ENCODE measurements around the gene PIGT. TPM values are rescaled to one million over a fixed set of nuclear protein-coding genes. Genes with fewer than 3 reads are reported as not detected.

Gene PIGT
- polyA plus RNA-seq, 2 of the 4 experiments (the other 2 are of a cell fraction), result 60.3 to 66.2 TPM

DNA sequence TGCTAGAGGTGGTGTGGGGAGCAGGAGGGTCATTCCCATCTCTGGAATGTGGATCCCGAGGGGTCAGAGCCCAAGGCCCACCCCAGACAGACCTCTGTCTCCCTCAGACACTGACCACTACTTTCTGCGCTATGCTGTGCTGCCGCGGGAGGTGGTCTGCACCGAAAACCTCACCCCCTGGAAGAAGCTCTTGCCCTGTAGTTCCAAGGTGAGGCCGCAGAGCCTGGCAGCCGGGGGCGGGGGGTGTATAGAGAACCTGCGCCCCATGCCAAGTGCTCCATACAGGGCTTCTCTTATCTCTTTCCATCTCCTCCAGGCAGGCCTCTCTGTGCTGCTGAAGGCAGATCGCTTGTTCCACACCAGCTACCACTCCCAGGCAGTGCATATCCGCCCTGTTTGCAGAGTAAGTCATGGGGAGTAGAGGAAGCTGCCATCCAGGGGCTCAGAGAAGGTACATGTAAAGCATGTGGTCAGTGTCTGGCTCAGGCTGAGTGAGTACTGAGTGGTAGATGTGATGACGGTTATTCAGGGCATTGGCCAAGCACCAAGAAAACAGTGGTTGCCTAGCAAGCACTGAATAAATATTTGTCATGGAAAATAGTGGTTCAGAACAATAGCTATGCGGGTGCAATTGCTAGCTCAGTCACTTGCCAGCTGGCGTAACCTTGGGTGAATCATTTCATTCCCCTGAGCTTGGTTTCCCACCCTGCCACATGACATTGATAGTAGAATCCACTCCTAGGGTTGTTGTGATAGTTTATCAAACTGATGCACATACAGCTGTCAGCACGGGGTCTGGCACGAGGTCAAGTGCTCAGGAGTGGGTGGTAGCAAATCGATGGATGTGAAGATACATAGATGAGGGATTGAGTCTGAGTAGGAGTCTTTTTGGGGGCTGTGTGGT is 3.5 kb downstream of the PIGT start:
- peak; percentile 87 for ATAC-seq
- FAIRE-seq, result no peak
- ChIA-PET CTCF (interaction anchor here (0.7 to 7.9 kb wide), 14 partner anchors 12 to 352 kb away, joined by 3 to 70 read pairs (median 4); partner anchors contain the start of gene SYS1), POLR2A (interaction anchor here (1.0 to 1.6 kb wide), 6 partner anchors 9 to 516 kb away, joined by 4 to 6 read pairs (median 4); partner anchors contain the start of gene SYS1)
- no peak overlapping the region for H3K4me3 ChIP-seq
- TF ChIP-seq SREBF2 (IDR thresholded peaks at IDR 0.05) (no peak), PBX3 (IDR thresholded peaks at IDR 0.05) (peak; percentile 18; the same call in 1 of the 2 replicates), MAFK (IDR thresholded peaks at IDR 0.05; ENCODE audit: partially characterized antibody) (peak; percentile 45), CEBPB (IDR thresholded peaks at IDR 0.05) (peak in 1 of 2 experiments; percentile 46; a peak in 1 of 4 replicates), ZNF302 (CRISPR knock-in tag; IDR thresholded peaks at IDR 0.05) (no peak), RARB (CRISPR knock-in tag; IDR thresholded peaks at IDR 0.05) (no peak), GATA3 (IDR thresholded peaks at IDR 0.05; ENCODE audit: borderline replicate concordance) (peak; percentile 49; the same call in 1 of the 2 replicates), CTCF (IDR thresholded peaks at IDR 0.05) (no peak), JUNB (IDR thresholded peaks at IDR 0.05) (peak; percentile 53), JUN (IDR thresholded peaks at IDR 0.05) (0 out of 5 replicates have a peak, but pooled peaks of 1 of the 2 experiments have one; percentile 28), FOSL2 (IDR thresholded peaks at IDR 0.05) (peak; percentile 55; the same call in 1 of the 2 replicates), FOSL2 (CRISPR knock-in tag; IDR thresholded peaks at IDR 0.05) (peak; percentile 79), EHMT2 (IDR thresholded peaks at IDR 0.05; ENCODE audit: low read depth) (no peak)
- TF ChIP-seq, protein P1, sequence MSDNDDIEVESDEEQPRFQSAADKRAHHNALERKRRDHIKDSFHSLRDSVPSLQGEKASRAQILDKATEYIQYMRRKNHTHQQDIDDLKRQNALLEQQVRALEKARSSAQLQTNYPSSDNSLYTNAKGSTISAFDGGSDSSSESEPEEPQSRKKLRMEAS (IDR thresholded peaks at IDR 0.05), result peak; percentile 58
- TF ChIP-seq, protein P2, sequence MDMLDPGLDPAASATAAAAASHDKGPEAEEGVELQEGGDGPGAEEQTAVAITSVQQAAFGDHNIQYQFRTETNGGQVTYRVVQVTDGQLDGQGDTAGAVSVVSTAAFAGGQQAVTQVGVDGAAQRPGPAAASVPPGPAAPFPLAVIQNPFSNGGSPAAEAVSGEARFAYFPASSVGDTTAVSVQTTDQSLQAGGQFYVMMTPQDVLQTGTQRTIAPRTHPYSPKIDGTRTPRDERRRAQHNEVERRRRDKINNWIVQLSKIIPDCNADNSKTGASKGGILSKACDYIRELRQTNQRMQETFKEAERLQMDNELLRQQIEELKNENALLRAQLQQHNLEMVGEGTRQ (IDR thresholded peaks at IDR 0.05), result peak; percentile 32; the same call in 1 of the 2 replicates
- peak overlapping the region; percentile 64 for H3K4me2 ChIP-seq
- DNase-seq (ENCODE audit: low read depth in 1 of 2, low spot score in 1 of 2), result peak; percentile 72 to 90
- peak overlapping the region; percentile 46 to 79 for H3K27ac ChIP-seq
- peaks cover 39% of the 10 kb centered on the region for H3K4me1 ChIP-seq
- H3K9me3 ChIP-seq, result no peaks in the 10 kb centered on the region
- 42% methylated on average over 12 of the region's 17 CpGs for WGBS (ENCODE audit: missing lambda C conversion rate)

DNA sequence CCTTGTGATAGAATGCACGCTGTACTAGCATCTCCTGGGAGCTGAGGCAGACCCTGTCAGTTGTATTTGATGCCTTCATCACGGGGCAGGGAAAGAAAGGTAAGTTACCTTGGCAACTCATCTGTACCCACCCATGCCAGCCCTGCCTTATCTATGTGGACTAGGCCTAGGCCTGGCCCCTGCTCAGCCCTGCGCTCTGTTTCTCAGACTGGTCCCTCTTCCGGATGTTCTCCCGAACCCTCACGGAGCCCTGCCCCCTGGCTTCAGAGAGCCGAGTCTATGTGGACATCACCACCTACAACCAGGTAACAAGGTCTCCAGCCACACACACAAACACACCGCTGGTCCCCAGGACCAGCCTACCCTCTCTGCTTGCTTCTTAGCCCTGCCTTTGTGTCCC is 4.2 kb downstream of the PIGT start:
- DNase-seq (ENCODE audit: low read depth in 1 of 2, low spot score in 1 of 2) (no peak), ATAC-seq (no peak), FAIRE-seq (no peak)
- Histone ChIP-seq H3K4me1 (peaks cover 37% of the 10 kb centered on the region), H3K4me2 (peak overlapping the region; percentile 64), H3K4me3 (no peak overlapping the region), H3K27ac (peak overlapping the region; percentile 42 to 58; a peak in 3 of 6 replicates), H3K9me3 (no peaks in the 10 kb centered on the region)
- no peak for TF ChIP-seq BCL3 (IDR thresholded peaks at IDR 0.05)
- TF ChIP-seq ZNF302 (CRISPR knock-in tag; IDR thresholded peaks at IDR 0.05), result no peak
- no peak for TF ChIP-seq JUNB (IDR thresholded peaks at IDR 0.05)
- TF ChIP-seq, protein P1 (IDR thresholded peaks at IDR 0.05), result no peak
- TF ChIP-seq POLR2A (IDR thresholded peaks at IDR 0.05; ENCODE audit: low read length), result no peak
- no peak for TF ChIP-seq FOXS1 (CRISPR knock-in tag; IDR thresholded peaks at IDR 0.05)
- no peak for TF ChIP-seq CHD4 (IDR thresholded peaks at IDR 0.05; ENCODE audit: borderline replicate concordance)
- TF ChIP-seq RFX5 (IDR thresholded peaks at IDR 0.05), result no peak
- TF ChIP-seq PHF8 (IDR thresholded peaks at IDR 0.05; ENCODE audit: borderline replicate concordance, low read depth), result no peak
- TF ChIP-seq RCOR1 (IDR thresholded peaks at IDR 0.05; ENCODE audit: low read depth, low read length), result no peak
- no peak for TF ChIP-seq SMC3 (IDR thresholded peaks at IDR 0.05)
- no peak for TF ChIP-seq KDM5A (IDR thresholded peaks at IDR 0.05)
- no peak for TF ChIP-seq HOXB13 (CRISPR knock-in tag; IDR thresholded peaks at IDR 0.05; ENCODE audit: low read depth)
- ChIA-PET CTCF (interaction anchor here (1.2 to 7.9 kb wide), 11 partner anchors 16 to 352 kb away, joined by 3 to 70 read pairs (median 7); partner anchors contain the start of gene SYS1), POLR2A (interaction anchor here (1.0 to 1.6 kb wide), 5 partner anchors 8 to 515 kb away, joined by 4 to 6 read pairs (median 5); partner anchors contain the start of gene SYS1)
- WGBS (ENCODE audit: missing lambda C conversion rate), result 95% methylated on average over 8 of the region's 8 CpGs

Measured in A549 (cell line).